NCI-H2081 treated with DMSO at 0.1 percent for 48 hours (cell line): Measurements from ENCODE around the gene VPS33B.
"Not testable (repeated sequence)": the region's sequence is repeated elsewhere in the genome, so short reads cannot be mapped to it uniquely, and the experiment has no call there.

ENCODE experiments used
- DNase-seq: peaks from one replicate; lab custom pipeline; 2025; lab: John Stamatoyannopoulos, UW

The VPS33B gene

DNA sequence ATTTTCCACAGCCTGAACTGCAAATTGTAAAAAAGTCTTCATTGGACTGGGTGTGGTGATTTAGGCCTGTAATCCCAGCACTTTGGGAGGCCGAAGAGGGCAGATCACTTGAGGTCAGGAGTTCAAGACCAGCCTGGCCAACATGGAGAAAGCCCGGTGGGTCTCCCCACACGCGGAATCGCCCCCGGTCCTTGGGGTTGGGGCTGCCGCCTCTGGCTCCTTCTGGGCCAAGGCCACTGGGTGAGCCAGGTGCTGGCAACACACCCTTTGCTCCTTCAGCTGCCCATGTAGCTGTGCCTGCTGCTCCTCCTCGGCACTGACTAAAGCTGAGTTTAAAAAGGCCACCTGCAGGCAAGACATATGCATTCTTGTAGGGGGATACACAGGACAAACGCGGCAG, 9.4 kb upstream of the VPS33B start:
- DNase-seq: no peak

- DNase-seq: no peak
Measured at GRCh38 chr15:91027677-91028076, 5.3 kb upstream of the VPS33B start.

- DNase-seq: no peak
Measured at GRCh38 chr15:91023720-91024119, 1.3 kb upstream of the VPS33B start.

- no peak for DNase-seq
Measured at GRCh38 chr15:91022832-91023129, 387 bp upstream of the VPS33B start.

GRCh38 chr15:91021516-91022074, 799 bp downstream of the VPS33B start:
- no peak for DNase-seq

DNA sequence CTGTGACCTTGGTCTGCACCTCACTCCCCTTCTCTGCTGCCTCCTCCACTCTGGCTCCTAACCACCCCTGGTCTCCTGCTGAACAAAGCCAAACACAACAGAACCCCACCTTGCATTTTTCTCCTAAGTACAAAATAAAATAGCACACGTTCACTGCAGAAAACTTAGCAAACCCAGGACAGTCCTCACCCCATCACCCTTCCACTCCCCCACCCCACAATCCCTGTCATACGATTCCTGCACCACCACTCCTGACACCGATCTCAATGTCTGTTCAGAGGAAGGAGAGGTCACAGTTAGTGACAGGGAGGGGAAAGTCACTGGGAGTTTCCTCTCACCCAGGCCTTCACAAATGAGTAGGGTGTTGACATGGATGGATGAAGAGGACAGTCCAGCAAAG, 4.2 kb downstream of the VPS33B start:
- DNase-seq: no peak

GRCh38 chr15:91017716-91018115, 4.7 kb downstream of the VPS33B start:
- DNase-seq: no peak

GRCh38 chr15:91013701-91014100, 8.7 kb downstream of the VPS33B start:
- not testable (repeated sequence) for DNase-seq

- DNase-seq: no peak
Measured at GRCh38 chr15:91007266-91007665, 15.1 kb downstream of the VPS33B start.

DNA sequence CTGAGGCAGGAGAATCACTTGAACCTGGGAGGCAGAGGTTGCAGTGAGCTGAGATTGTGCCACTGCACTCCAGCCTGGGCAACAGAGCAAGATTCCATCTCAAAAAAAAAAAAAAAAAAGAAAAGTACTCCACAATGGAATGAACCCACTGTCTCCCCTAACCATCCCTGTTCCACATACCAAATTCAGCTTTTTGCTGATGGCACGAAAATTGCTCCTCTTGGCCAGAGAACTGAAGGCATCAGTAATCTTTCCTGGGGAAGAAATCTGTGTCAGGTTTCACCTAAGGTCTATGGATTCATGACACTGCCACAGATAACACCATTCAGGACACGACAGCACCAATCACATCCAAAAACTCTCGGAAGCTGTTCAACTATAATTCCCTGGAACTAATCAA, 21.2 kb downstream of the VPS33B start:
- DNase-seq: no peak

DNA sequence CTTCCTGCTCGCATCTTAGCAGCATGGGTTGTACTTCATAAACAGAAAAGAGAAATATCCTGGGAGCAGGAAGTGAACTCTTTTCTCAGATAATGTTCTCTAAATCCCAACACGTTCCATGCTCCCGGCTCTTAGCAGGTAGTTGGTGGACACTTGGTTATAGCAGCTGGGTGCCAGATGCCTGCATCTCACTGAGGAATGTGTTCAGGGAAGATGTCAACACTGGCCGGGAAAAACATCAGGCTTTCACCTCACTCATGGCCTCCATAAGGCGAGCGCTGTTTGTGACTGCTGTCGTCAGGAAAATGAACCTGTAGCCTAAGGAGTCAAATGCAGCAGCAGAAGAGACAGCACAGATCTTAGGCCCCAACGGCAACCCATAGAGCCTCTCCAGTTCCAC, 23.7 kb downstream of the VPS33B start:
- DNase-seq: no peak

DNA sequence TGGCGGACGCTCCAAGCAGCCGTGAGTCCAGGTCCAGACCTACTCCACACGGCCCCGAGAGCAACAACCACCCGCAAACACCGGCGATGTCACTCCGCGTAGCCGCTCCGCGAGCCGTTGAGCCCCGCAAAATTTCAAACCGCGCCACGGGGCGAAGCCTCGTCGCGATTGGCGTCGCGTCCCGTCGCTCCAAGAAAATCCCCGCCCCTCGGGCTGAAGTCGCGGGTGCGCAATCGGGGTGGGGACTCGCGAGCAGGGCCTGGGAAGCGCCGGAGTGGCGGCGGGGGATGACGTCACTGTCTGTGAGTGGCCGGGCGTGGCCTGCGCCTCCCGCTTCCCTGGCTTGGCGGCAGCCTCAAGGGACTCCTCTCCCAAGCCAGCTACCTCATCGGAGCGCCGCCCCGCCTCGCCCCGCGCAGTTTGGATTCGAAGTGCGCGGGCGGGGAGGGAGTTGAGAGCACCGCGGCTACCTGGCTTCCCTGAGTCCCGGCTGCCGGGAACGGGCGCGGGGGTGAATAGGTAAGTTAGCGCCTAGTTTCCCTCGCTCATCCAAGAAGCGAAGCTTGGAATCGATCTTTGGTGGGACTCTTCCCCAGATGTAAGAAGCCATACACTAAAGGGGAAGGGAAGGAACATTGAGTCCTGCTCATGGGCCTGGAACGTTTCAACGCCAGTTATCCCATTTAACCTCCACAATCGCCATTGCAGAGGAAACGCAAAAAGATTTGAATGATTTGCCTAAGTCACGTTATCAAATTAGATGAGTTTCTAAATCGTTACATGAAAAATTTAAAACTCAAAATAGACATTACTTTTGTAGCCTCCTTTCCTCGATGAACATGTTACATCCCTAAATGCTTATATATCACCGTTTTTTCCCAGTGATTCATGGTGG, 27.7 kb downstream of the VPS33B start, which contains the start of gene PRC1:
PRC1 (minus strand) TSS at position 119 of the 895 bp plus-strand sequence; CDS start at position 1, 118 bp downstream.
- DNase-seq: peak; percentile 90

- no peak for DNase-seq
Measured at GRCh38 chr15:90994059-90994416, 28.4 kb downstream of the VPS33B start.

GRCh38 chr15:90991587-90992285, 30.7 kb downstream of the VPS33B start:
- no peak for DNase-seq

DNA sequence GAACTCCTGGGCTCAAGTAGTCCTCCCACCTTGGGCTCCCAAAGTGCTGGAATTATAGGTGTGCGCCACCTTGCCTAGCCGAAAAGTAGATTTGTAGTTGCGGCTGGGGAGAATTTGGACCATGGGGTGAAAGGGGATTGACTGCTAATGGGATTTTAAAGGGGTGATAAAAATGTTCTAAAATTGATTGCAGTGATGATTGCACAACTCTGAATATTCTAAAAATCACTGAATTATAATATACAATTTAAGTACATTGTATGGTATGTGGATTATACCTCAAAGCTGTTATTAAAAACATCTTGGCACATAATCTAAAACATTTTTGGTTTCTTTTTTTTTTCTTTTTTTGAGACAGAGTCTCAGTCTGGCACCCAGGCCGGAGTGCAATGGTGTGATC, 31.9 kb downstream of the VPS33B start:
- DNase-seq: no peak

GRCh38 chr15:90989040-90989768, 33.2 kb downstream of the VPS33B start:
- DNase-seq: no peak

- DNase-seq: no peak
Measured at GRCh38 chr15:90988296-90988695, 34.1 kb downstream of the VPS33B start.

DNA sequence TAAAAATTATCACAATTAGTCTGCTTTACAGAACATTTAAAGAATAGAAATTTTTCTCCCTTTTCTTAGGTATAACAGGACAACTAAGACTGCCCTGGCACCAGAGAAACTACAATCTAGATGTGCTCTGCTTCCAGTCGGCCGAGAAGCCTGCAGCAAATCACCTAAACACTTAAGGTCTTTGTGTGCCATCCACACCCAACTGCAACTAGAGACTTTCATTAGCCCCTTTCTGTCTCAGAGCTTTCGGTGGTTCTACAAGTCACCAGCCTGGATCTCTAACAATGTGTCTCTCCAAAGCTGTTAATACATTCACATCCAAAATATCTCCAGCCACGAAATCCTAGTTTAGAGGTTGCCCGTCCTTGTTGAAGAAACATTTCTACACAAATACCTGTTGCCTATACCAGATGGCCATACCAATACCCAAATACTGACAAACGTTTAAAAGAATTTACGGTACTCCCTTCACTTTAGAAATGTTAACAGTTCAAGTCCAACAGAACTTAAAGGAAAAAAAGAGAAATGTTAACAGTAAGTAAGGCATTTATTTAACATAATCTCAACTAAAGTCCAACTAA, 34.7 kb downstream of the VPS33B start:
- no peak for DNase-seq

GRCh38 chr15:90986790-90987507, 35.4 kb downstream of the VPS33B start:
- DNase-seq: no peak

- no peak for DNase-seq
Measured at GRCh38 chr15:90982135-90982534, 40.3 kb downstream of the VPS33B start.

DNA sequence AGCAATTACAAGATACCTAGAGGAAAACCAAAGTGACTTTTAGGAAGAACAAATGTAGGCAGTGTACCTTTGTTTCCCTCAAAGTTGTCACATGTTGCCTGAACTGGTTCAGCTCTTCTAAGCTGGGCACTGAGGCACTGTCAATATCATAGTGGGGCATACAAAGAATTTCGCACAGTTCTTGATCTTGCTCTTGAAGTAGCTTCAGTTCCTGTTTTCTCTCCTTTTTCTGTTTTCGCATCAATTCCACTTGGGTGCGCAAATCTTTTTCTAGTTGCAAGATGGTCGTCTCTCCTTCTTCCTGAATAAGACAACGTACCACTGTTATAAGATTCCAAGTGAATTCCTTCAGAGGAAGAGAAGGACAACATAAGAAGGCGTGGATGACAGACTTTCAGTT, 40.7 kb downstream of the VPS33B start:
- DNase-seq: no peak
